Measurements from ENCODE around the gene TAF8. TPM values are rescaled to one million over a fixed set of nuclear protein-coding genes. Genes with fewer than 3 reads are reported as not detected.

TAF8 gene
- polyA plus RNA-seq, 1 donor: 14.8 TPM

- DNase-seq (ENCODE audit: low read depth): no peak
Observed at GRCh38 chr6:42099340-42100028, 49.2 kb downstream of the TAF8 start.

GRCh38 chr6:42100029-42100901 lies 49.9 kb downstream of the TAF8 start:
- no peak for DNase-seq (ENCODE audit: low read depth)

- DNase-seq (ENCODE audit: low read depth): no peak
Observed at GRCh38 chr6:42101186-42101657, 50.9 kb downstream of the TAF8 start.

- no peak for DNase-seq (ENCODE audit: low read depth)
Observed at GRCh38 chr6:42103216-42103615, 52.9 kb downstream of the TAF8 start.

DNA sequence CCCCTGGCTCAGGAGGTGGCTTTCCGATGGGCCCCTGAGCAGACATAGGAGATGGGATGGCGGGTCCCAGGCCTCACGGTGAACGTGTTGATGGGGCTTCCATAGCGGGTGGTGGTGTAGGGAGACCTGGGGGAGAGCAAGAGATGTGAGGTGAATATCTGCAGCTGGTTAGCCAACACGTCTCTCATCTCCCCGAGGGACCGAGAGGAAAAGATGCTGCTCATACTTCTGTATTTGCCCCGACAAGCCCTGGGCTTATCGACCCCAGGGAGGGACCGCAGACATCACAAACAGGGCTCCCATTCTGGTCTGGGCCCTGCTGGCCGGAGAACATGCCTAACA lies 53.4 kb downstream of the TAF8 start:
- no peak for DNase-seq (ENCODE audit: low read depth)

DNA sequence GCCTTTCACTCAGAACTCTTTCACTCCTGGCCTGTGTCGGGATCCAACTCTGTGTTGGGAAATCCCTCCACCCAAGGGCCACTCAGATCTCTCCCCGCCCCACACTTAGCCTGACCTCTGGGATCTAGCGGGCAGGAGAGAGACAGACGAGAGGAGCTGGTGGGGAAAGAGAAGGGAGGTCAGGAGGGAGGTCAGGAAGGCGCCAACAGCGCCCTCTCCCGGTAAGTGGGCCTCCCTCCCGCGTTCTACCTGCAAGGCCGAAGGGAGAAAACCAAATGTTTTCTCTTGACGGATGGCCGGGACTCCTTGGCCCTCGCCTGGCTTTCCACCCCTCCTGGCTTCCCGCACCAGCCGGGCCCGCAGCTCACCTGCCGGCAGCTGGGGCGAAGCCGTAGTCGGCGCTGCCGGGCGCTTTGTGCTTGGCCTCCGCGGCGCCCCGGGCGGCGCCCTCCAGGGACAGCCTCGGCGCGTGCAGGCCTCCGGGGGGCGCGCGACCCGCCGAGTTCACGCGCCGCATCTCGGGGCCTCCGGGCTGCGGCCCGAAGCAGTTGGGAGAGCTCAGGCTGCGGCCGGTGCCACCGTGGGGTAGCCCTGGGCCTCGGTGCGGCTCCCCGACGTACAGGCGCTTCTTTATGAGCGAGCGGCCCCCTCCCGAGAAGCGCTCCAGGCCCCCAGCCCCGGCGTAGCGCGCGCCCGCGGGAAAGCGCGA lies 53.9 kb downstream of the TAF8 start:
- peak; percentile 24 for DNase-seq (ENCODE audit: low read depth)

DNA sequence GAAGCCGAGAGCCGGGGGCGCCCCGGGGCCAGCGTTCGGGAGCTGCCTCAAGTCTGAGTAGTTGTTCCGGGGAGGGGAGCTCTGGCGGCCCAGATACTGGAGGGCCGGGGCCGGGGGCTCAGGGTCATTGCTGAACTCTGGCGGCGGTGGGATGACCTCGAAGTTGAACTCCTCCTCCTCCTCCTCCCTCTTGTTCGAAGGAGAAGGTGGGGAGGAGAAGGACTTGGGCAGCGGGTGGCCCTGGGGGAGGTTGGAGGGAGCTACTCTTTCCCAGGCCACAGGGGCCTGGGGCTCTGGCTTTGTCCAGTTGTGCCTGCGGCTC lies 54.4 kb downstream of the TAF8 start:
- DNase-seq (ENCODE audit: low read depth): no peak

DNA sequence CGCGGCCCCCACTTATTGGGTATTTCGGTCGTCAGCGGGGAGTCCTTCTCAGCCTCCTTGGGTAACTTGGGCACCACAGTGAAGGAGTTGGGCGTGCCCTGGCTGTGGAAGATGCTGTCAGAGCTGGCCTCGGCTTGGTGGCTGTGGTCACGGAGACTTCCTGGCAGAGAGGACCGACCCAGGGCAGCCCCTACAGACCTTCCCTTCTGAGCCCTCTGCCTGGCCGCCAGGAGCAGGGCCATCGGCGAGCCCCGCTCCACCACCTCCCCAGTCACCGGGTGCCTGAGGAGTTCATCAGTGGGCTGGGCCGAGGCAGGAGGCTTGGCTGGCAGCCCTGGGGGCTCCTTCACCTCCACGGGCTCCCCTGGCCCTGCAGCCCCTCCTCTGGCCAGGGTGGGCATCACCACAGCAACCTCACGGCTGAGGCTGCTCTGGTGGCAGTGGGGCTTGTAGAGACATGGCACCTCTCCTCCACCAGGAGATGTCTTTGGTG lies 54.9 kb downstream of the TAF8 start:
- DNase-seq (ENCODE audit: low read depth): no peak

DNA sequence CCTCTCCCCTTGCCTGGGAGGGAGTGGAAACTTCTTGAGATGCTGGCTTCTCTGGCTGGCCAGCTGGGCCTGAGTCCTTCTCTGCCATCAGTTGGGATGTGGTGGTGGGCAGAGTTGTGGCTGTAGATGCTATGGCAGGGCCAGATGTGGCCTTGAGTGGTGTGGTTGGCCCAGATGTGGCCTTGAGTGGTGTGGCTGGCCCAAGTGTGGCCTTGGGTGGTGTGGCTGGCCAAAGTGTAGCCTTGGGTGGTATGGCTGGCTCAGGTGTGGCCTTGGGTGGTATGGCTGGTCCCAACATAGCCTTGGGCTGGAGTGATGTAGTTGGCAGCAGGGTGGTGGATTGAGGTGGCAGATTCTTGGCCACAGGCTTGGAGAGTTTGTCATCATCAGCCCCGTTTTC lies 55.4 kb downstream of the TAF8 start:
- DNase-seq (ENCODE audit: low read depth): no peak

GRCh38 chr6:42106112-42107023 lies 56.0 kb downstream of the TAF8 start:
- no peak for DNase-seq (ENCODE audit: low read depth)

DNA sequence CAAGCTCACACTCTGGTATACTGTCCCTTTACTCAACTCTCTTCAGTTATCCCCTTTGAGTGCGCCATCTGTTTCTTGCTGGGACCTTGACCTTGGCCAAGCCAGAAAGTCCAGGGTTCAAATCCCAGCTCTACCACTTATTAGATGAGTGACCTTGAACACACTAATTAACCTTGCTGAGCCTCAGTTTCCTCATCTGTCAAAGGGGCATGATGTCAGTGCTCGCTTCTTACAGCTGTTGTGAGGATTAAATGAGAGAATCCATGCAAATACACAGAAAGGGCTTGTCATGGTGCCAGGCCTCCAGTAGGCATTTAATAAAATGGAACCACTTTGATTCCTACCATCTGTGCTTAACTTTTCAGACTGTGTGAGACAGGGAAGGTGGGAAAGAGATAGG lies 57.7 kb downstream of the TAF8 start:
- no peak for DNase-seq (ENCODE audit: low read depth)

DNA sequence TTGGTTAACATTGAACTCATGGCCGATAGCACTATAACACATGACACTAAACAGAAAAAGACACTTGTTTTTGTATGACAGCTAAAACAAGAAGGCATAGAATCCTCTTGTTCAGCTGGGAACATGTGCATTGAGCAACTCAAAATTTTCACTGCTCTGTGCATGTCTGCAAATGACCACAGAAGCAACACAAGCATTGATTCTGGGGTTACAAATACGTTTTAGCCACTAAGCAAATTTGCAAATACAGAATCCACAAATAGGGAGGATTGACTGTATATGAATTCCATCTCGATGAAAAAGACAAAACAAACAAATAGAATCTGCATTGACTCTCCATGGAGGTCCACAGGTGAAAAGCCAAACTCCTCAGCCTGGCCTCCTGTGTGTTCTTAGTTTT lies 60.4 kb downstream of the TAF8 start:
- DNase-seq (ENCODE audit: low read depth): no peak

DNA sequence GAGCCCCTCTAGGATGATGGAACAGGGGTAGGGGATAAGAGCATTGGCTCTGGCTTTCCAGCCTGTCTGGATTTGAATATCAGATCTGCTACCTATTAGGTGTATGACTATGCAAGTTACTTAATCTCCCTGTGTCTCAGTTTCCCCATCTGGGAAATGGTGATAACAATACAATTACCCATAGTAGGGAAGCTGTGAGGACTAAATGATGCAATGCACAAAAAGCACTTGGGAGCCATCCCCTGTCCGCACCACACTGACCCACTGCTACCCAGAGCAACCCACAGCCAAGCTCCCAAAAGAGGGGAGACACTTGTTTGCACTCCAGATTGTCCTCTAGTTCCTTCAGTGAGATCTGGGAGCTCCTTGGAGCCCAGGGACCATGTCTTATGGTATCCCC lies 62.0 kb downstream of the TAF8 start:
- DNase-seq (ENCODE audit: low read depth): no peak

GRCh38 chr6:42113936-42114636 lies 63.8 kb downstream of the TAF8 start:
- DNase-seq (ENCODE audit: low read depth): no peak

- no peak for DNase-seq (ENCODE audit: low read depth)
Observed at GRCh38 chr6:42117843-42118161, 67.5 kb downstream of the TAF8 start.

GRCh38 chr6:42118162-42119001 lies 68.1 kb downstream of the TAF8 start:
- DNase-seq (ENCODE audit: low read depth): no peak

GRCh38 chr6:42120895-42121865 lies 70.9 kb downstream of the TAF8 start:
- DNase-seq (ENCODE audit: low read depth): no peak

DNA sequence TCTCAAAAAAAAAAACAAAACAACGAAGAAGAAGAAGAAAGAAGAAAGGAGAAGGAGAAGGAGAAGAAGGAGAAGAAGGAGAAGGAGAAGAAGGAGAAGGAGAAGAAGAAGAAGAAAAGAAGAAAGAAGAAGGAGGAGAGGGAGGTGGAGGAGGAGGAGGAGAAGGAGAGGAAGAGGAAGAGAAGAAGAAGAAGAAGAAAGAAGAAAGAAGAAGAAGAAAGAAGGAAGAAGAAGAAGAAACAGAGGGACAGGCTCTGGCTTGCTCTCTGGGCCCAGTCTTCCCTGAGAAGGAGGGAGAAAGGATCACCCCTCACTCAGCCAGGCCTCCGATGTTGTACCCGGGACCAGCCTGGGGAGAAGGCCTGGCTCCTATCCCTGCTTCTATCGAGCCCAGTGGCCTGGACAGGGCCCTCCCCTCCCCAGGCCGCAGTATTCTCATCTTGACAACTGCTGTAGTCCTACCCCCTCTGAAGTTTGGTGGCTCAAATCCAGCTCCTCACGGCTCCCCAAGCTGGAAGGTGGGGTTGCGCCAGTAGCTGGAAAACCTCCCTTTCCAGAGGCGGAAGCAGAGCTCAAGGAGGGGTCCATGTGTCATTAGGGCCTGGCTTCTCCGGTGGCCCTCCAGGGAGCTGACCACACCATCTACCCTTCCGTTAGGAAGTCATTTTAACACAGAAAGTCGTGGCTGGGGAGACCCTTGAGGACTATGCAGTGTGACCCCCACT lies 73.2 kb downstream of the TAF8 start:
- DNase-seq (ENCODE audit: low read depth): no peak

Data from forelimb muscle (tissue), 1 donor.